Lower leg skin (tissue), 4 donors: ENCODE data around the gene ACSL6. TPM values are rescaled to one million over a fixed set of nuclear protein-coding genes. Genes with fewer than 3 reads are reported as not detected.

ENCODE experiments used
- DNase-seq, 2 donors: peaks; one replicate each; pipeline ENCODE4 v3.0.0-alpha.2; 2019; ENCODE audit warnings: low spot score in 2 of 2
- H3K4me3 ChIP-seq: fragments of 200-600 bp; sonication (generic); 2 replicates; pipeline ENCODE4 v1.5.1; 2017; ENCODE audit warnings: mild to moderate bottlenecking, low read depth; ENCODE audit not compliant: poor library complexity, severe bottlenecking
- POLR2A ChIP-seq, 2 donors: fragments of 450-650 bp; IDR thresholded peaks; one replicate each; pipeline ENCODE4 v1.6.1; 2016 to 2017; ENCODE audit warnings: antibody characterized with exemption in 2 of 2, mild to moderate bottlenecking in 1 of 2, moderate library complexity in 1 of 2
- WGBS, 2 donors: methylation state at CpG; one replicate each; pipeline ENCODE4 v1.1.5; 2018; 5-methylcytosine and 5-hydroxymethylcytosine counted together
- intact Hi-C: fragments of 100-400 bp; cut with DNase I; formaldehyde crosslinking; loops from one replicate; pipeline ENCODE4 v1.15.0; 2023; ENCODE audit warnings: low total_unique reads
- total RNA-seq, 4 donors: library from RNA; depleted of rRNA; stranded (reverse); fragments of >200 nt; gene quantifications; one replicate each; pipeline ENCODE4 v1.1.0, GENCODE V29; 2016
- TF ChIP-seq, protein P1 (sequence below), 3 donors: fragments of 450-650 bp; IDR thresholded peaks; one replicate each; pipeline ENCODE4 v1.5.1; 2016; ENCODE audit warnings: antibody characterized with exemption in 3 of 3, mild to moderate bottlenecking in 3 of 3, moderate library complexity in 2 of 3

ACSL6 gene
- total RNA-seq, 4 donors from 2014 or later = 0.27 to 0.59 (median 0.32) TPM; not detected in 1

DNA sequence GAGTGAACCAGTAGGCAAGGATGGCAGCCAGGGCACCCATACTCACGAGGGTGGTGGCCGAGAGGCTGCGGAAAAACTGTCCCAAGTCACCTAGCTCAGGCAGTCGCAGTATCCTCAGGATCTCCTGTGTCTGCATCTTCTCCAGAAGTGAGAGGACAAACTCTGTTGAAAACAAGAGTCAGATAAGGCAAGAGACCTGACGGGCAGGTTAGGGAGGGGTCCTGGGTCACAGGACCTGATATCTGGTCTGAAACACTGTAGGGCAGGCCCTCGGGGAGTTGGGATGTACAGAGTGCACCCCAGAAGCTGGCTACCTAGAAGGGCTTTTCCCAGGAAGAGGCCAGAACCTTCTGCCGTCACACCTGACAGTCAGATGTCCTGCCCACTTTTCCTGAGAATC, 17.4 kb downstream of the ACSL6 start:
- H3K4me3 ChIP-seq = no peak overlapping the region
- no peak for DNase-seq
- intact Hi-C loops = no loop called here
- TF ChIP-seq, protein P1, sequence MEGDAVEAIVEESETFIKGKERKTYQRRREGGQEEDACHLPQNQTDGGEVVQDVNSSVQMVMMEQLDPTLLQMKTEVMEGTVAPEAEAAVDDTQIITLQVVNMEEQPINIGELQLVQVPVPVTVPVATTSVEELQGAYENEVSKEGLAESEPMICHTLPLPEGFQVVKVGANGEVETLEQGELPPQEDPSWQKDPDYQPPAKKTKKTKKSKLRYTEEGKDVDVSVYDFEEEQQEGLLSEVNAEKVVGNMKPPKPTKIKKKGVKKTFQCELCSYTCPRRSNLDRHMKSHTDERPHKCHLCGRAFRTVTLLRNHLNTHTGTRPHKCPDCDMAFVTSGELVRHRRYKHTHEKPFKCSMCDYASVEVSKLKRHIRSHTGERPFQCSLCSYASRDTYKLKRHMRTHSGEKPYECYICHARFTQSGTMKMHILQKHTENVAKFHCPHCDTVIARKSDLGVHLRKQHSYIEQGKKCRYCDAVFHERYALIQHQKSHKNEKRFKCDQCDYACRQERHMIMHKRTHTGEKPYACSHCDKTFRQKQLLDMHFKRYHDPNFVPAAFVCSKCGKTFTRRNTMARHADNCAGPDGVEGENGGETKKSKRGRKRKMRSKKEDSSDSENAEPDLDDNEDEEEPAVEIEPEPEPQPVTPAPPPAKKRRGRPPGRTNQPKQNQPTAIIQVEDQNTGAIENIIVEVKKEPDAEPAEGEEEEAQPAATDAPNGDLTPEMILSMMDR (IDR thresholded peaks at IDR 0.05) = no peak
- no peak for TF ChIP-seq POLR2A (IDR thresholded peaks at IDR 0.05)
- 89% methylated on average over 6 to 7 of the region's 7 CpGs for WGBS, 2 donors

DNA sequence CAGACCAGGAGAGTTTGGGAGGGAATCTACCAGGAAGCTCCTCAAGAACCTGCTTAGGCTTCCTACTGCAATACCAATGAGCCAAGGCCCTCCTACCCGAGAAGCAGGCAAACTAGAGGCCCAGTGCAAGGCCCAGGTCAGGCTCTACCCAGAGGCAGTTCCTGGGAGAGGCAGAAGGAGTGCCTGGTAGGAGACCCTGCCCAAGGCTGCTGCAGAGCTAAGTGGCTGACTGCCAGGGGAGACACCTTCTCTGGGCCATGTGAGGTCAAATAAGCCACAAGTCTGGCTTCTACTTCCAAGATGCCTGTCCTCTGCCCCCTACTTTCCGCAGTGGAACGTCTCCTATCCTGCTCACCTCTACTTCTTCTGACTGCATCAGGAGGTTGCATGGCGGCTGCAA, 17.8 kb downstream of the ACSL6 start:
- H3K4me3 ChIP-seq = no peak overlapping the region
- no peak for TF ChIP-seq POLR2A (IDR thresholded peaks at IDR 0.05)
- TF ChIP-seq, protein P1 (IDR thresholded peaks at IDR 0.05) = no peak
- 88 to 98% methylated on average over 3 to 4 of the region's 4 CpGs for WGBS, 2 donors
- no peak for DNase-seq
- intact Hi-C loops = no loop called here

DNA sequence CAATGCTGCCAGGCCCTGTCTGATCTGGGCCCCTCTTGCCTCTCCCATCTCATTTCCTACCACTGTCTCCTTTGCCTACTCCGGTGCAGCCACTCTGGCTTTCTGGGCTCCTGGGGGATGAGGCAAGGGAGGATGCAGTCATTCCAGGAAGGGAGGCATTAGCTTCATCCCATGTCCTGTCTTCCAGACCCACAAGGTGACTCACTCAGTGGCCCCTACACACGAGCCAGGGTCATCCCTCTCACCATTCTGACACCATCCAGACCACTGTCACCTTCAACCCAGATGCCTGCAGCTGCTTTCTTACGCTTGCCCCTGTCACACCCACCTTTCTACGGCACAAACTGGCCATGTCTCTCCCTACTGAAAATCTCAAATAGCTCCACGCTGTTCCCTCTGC, 19.1 kb downstream of the ACSL6 start:
- intact Hi-C loops = no loop called here
- H3K4me3 ChIP-seq = no peak overlapping the region
- WGBS, 2 donors = 79 to 80% methylated on average over 5 of the region's 5 CpGs
- DNase-seq = no peak
- no peak for TF ChIP-seq POLR2A (IDR thresholded peaks at IDR 0.05)
- TF ChIP-seq, protein P1 (IDR thresholded peaks at IDR 0.05) = no peak

DNA sequence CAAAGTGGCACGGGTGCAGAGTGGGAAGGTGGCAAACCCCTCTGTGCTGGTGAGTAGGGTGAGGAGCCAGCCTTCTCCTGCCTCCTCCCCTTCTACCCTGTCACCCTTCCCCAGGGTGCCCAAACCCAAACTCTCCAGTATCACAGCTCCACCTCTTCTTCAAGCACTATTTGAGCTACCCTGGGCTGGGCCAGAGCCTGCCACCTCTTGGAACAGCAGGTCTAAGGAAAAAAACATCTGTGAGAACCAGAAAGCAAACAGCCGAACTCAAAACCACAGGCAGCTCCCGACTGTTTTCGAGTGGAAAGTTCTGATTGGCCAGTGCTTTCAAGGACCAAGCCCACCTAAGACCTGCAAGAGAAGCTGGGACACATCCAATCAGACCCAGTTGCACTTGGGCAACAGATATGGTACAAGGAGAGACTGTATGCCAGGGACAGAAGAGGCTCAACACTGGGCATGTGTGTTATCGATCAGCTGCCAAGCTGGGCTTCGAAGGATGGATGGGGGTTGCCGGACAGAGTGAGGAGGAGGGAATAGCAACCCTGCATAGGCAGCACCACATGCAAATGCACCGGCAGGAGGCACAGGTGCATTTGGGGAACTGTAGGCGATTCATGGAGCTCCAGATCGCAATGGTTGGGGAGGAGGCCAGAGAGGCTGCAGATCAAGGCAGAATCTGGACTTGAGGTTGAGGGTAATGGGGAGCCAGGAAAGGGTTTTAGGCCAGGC, 19.7 kb downstream of the ACSL6 start:
- TF ChIP-seq, protein P1 (IDR thresholded peaks at IDR 0.05) = no peak
- no peak for TF ChIP-seq POLR2A (IDR thresholded peaks at IDR 0.05)
- H3K4me3 ChIP-seq = no peak overlapping the region
- intact Hi-C loops = no loop called here
- no peak for DNase-seq
- WGBS, 2 donors = 64 to 71% methylated on average over 10 of the region's 10 CpGs

DNA sequence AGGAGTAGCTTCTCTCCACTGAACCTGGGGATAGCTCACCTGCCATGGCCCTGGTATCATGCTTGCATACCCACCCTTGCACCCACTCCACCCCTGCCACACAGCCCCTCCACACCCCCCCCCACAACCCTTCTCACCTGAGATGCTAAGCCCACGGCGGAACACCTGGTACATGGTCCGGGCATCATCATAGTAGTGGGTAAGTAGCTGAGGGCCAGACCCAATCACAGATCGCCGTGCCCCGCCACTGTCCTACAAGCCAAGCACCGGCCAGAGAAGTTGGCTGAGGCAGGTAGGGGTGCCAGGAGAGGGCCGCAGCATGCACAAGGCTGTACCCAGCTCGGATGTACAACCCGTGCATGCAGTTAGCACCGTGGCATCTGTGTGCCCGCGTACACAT, 20.7 kb downstream of the ACSL6 start:
- intact Hi-C loops = no loop called here
- 97% methylated on average over 11 to 13 of the region's 13 CpGs for whole genome bisulfite sequencing, 2 donors
- no peak overlapping the region for H3K4me3 ChIP-seq
- DNase-seq = no peak
- TF ChIP-seq POLR2A (IDR thresholded peaks at IDR 0.05) = no peak
- TF ChIP-seq, protein P1 (IDR thresholded peaks at IDR 0.05) = no peak

DNA sequence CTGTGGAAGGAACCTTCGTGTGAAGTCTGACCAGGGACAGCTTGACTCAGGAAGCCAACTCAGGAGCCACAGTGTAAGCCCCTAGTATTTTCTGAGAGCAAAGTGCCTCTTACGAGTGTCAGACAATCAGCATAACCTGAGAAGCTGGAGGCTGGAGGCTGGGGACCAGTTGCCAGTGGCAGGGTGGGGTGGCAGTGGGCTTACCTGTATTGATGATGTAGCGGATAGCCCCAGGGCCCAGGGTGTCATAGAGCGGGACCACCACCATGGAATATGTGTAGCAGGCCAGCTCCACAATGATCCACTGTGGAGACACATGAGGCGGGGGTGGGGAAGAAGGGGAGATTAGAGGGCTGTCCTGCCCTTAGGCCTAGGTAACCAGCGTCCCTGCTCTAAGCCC, 22.9 kb downstream of the ACSL6 start:
- DNase-seq = no peak
- intact Hi-C loops = no loop called here
- WGBS, 2 donors = 87 to 97% methylated on average over 6 of the region's 6 CpGs
- TF ChIP-seq, protein P1 (IDR thresholded peaks at IDR 0.05) = no peak
- TF ChIP-seq POLR2A (IDR thresholded peaks at IDR 0.05) = no peak
- no peak overlapping the region for H3K4me3 ChIP-seq
